Right lobe of liver (tissue), 4 donors: ENCODE results near the gene SNAPC2.

Experiments used
- POLR2A ChIP-seq: fragments of 450-650 bp; IDR thresholded peaks from one replicate; pipeline ENCODE4 v1.6.1; 2017; ENCODE audit warnings: antibody characterized with exemption, mild to moderate bottlenecking
- TF ChIP-seq, protein P1 (sequence below), 4 donors: fragments of 200-600 bp in 3 of 4; fragments of 450-650 bp in 1 of 4; IDR thresholded peaks; one replicate each; pipeline versions ENCODE4 v1.5.1 to v1.8.0; 2016 to 2022; ENCODE audit warnings: antibody characterized with exemption in 4 of 4, mild to moderate bottlenecking in 2 of 4
- donor health status: DM: no; HTN: no; CAD: no.
- donor health status: DM: no; HTN: no; CAD: no.
- donor health status: DM: no; HTN: yes; CAD: no.

GRCh38 chr19:7971553-7972520 lies 51.7 kb downstream of the SNAPC2 start:
- TF ChIP-seq, protein P1, sequence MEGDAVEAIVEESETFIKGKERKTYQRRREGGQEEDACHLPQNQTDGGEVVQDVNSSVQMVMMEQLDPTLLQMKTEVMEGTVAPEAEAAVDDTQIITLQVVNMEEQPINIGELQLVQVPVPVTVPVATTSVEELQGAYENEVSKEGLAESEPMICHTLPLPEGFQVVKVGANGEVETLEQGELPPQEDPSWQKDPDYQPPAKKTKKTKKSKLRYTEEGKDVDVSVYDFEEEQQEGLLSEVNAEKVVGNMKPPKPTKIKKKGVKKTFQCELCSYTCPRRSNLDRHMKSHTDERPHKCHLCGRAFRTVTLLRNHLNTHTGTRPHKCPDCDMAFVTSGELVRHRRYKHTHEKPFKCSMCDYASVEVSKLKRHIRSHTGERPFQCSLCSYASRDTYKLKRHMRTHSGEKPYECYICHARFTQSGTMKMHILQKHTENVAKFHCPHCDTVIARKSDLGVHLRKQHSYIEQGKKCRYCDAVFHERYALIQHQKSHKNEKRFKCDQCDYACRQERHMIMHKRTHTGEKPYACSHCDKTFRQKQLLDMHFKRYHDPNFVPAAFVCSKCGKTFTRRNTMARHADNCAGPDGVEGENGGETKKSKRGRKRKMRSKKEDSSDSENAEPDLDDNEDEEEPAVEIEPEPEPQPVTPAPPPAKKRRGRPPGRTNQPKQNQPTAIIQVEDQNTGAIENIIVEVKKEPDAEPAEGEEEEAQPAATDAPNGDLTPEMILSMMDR (IDR thresholded peaks at IDR 0.05), result peak in 1 of 4 donors; percentile 4
- no peak for TF ChIP-seq POLR2A
